GM12878 (cell line): ENCODE results near the gene SPHK2.

Experiments used
- CTCF ChIP-seq, 3 experiments: IDR thresholded peaks in 2 of 3; conservative IDR thresholded peaks in 1 of 3; 2 replicates each; pipeline ENCODE4 v1.5.1; 2011; ENCODE audit warnings: low read depth in 3 of 3, low read length in 3 of 3, mild to moderate bottlenecking in 3 of 3, control low read depth in 2 of 3, moderate library complexity in 2 of 3, inconsistent platforms in 1 of 3, mixed read lengths in 1 of 3; ENCODE audit not compliant: control insufficient read depth in 2 of 3, insufficient read depth in 1 of 3; ENCODE audit errors: extremely low read depth in 1 of 3
- EZH2 ChIP-seq: IDR thresholded peaks from 2 replicates; pipeline ENCODE4 v1.6.1; 2012; ENCODE audit warnings: low read depth, mild to moderate bottlenecking, control low read depth, inconsistent platforms, low read length, borderline replicate concordance; ENCODE audit not compliant: control insufficient read depth
- HDAC6 ChIP-seq: fragments of 200-600 bp; sonication (generic); IDR thresholded peaks from one replicate; pipeline ENCODE4 v1.8.0; 2017; ENCODE audit warnings: antibody characterized with exemption; ENCODE audit not compliant: unreplicated experiment
- HDGF ChIP-seq: fragments of 450-650 bp; IDR thresholded peaks from 2 replicates; pipeline ENCODE4 v1.6.1; 2016; ENCODE audit warnings: antibody characterized with exemption
- JUND ChIP-seq: IDR thresholded peaks from 2 replicates; pipeline ENCODE4 v1.6.1; 2012; ENCODE audit warnings: low read depth, mild to moderate bottlenecking, low read length, improper control_type of control experiment, moderate library complexity
- NRF1 ChIP-seq: conservative IDR thresholded peaks from 2 replicates; pipeline ENCODE4 v1.6.1; 2011; ENCODE audit warnings: mild to moderate bottlenecking, low read depth, low read length, improper control_type of control experiment
- POLR2A ChIP-seq: IDR thresholded peaks from 2 replicates; pipeline ENCODE4 v1.6.1; 2011; ENCODE audit warnings: low read depth, mild to moderate bottlenecking, low read length
- POLR2AphosphoS5 ChIP-seq: IDR thresholded peaks from 2 replicates; pipeline ENCODE4 v1.6.1; 2011; ENCODE audit warnings: mild to moderate bottlenecking, low read length, inconsistent platforms
- RB1 ChIP-seq: fragments of 450-650 bp; formaldehyde crosslinking; IDR thresholded peaks from 2 replicates; pipeline ENCODE4 v1.6.1; 2017; ENCODE audit warnings: mild to moderate bottlenecking, borderline replicate concordance
- ZBTB33 ChIP-seq: fragments of 450-650 bp; IDR thresholded peaks from 2 replicates; pipeline ENCODE4 v1.6.1; 2017; ENCODE audit warnings: mild to moderate bottlenecking
- ZNF207 ChIP-seq: fragments of 450-650 bp; IDR thresholded peaks from 2 replicates; pipeline ENCODE4 v1.6.1; 2014; ENCODE audit warnings: antibody characterized with exemption, mild to moderate bottlenecking, borderline replicate concordance
- TF ChIP-seq, protein P1 (sequence below): IDR thresholded peaks from 2 replicates; pipeline ENCODE4 v1.6.1; 2012; ENCODE audit warnings: mild to moderate bottlenecking, low read depth, low read length

- TF ChIP-seq, protein P1, sequence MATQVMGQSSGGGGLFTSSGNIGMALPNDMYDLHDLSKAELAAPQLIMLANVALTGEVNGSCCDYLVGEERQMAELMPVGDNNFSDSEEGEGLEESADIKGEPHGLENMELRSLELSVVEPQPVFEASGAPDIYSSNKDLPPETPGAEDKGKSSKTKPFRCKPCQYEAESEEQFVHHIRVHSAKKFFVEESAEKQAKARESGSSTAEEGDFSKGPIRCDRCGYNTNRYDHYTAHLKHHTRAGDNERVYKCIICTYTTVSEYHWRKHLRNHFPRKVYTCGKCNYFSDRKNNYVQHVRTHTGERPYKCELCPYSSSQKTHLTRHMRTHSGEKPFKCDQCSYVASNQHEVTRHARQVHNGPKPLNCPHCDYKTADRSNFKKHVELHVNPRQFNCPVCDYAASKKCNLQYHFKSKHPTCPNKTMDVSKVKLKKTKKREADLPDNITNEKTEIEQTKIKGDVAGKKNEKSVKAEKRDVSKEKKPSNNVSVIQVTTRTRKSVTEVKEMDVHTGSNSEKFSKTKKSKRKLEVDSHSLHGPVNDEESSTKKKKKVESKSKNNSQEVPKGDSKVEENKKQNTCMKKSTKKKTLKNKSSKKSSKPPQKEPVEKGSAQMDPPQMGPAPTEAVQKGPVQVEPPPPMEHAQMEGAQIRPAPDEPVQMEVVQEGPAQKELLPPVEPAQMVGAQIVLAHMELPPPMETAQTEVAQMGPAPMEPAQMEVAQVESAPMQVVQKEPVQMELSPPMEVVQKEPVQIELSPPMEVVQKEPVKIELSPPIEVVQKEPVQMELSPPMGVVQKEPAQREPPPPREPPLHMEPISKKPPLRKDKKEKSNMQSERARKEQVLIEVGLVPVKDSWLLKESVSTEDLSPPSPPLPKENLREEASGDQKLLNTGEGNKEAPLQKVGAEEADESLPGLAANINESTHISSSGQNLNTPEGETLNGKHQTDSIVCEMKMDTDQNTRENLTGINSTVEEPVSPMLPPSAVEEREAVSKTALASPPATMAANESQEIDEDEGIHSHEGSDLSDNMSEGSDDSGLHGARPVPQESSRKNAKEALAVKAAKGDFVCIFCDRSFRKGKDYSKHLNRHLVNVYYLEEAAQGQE, result no peak
- no peak for TF ChIP-seq POLR2A
- no peak for TF ChIP-seq ZBTB33
- TF ChIP-seq ZNF207, result no peak
- TF ChIP-seq JUND, result no peak
- no peak for TF ChIP-seq NRF1
- TF ChIP-seq CTCF (IDR thresholded peaks at IDR 0.05 in 2 of 3, conservative IDR thresholded peaks at IDR 0.05 in 1 of 3; ENCODE audit: control insufficient read depth in 2 of 3, extremely low read depth in 1 of 3, insufficient read depth in 1 of 3, low read depth in 3 of 3, low read length in 3 of 3), result no peak
- no peak for TF ChIP-seq EZH2
- TF ChIP-seq RB1, result no peak
- no peak for TF ChIP-seq HDAC6
- TF ChIP-seq POLR2AphosphoS5, result no peak
- no peak for TF ChIP-seq HDGF
Measured at GRCh38 chr19:48658483-48658882, 39.2 kb downstream of the SPHK2 start.
